HG02571 (cell line): ENCODE data around the gene GRIK1.

Experiments used
- ATAC-seq: cut with Tn5 transposase; IDR thresholded peaks from one replicate; pipeline ENCODE4 v1.9.1; 2021; ENCODE audit warnings: mild to moderate bottlenecking, moderate library complexity; ENCODE audit not compliant: unreplicated experiment

GRIK1 gene

GRCh38 chr21:29550205-29550604 is 389.6 kb downstream of the GRIK1 start:
- no peak for ATAC-seq

- ATAC-seq, result no peak
These were observed 390.2 kb downstream of the GRIK1 start for GRCh38 chr21:29549614-29550013.

DNA sequence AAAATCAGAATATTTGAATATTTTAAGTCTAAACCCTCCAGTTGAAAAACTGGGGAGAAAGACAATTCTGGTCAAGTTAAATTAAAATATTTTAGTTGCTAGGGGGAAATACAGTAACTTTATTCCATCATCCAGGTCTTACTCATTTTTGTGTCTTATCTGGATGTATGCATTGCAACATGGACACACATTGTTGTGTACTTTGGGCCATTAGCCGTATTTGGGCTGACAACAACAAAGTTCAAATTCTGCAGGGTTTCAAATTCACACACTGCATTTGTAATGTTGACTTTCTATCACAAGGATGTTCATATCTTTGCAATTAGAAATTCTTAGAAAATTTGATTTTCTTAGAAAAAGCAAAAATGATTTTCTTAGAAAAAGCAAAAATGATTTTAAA is 391.8 kb downstream of the GRIK1 start:
- no peak for ATAC-seq

DNA sequence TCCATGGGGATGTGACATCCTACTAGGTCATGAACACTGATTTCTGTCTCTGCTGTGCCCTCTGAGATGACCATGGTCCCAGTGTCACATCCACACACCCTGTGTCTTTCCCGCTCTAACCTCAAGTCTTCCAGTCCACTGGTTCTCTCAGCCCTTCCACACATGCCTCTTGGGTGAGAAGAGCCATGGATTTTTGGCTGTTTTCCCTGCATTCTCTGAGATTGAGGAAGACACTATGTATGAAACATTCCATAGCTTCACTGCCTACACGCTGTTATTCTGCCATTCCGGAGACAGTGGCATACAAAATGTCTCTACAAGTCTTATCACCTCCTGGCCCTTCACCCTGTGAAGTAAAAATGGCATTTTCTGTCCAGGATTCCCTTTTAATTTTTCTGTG is 393.7 kb downstream of the GRIK1 start:
- no peak for ATAC-seq

GRCh38 chr21:29540289-29540688 is 399.5 kb downstream of the GRIK1 start:
- no peak for ATAC-seq

GRCh38 chr21:29538115-29538514 is 401.7 kb downstream of the GRIK1 start:
- no peak for ATAC-seq

GRCh38 chr21:29534448-29534847 is 405.3 kb downstream of the GRIK1 start:
- ATAC-seq, result no peak

- no peak for ATAC-seq
These were observed 410.7 kb downstream of the GRIK1 start for GRCh38 chr21:29529139-29529538.

DNA sequence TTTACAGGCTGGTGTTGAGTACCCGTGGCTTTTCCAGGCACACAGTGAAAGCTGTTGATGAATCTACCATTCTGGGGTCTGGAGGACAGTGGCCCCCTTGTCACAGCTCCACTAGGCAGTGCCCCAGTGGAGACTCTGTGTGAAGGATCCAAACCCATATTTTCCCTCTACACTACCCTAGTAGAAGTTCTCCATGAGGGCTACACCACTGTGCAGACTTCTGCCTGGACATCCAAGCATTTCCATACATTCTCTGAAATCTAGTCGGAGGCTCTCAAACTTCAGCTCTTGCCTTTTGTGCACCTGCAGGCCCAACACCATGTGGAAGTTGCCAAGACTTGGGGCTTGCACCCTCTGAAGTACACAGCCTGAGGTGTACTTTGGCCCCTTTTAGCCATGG is 413.3 kb downstream of the GRIK1 start:
- ATAC-seq, result no peak

DNA sequence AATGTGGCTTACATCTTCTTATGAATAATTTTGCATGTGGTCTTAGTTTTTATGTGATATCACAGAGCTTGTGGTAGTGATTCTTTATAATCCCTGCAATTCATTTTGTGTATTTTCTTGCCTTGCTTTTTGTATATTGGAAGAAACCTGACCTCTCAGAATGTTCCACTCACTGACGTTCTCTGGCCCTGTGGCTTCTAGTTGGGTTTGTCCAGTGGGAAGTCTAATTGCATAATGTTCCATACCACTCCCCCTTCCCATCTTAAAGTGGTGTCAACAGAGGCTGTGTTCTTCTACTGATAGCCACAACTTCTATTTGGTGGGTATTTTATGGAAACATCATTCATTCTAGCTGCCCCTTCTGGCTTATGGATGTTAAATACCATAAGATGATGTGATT is 415.7 kb downstream of the GRIK1 start:
- no peak for ATAC-seq

GRCh38 chr21:29523646-29524045 is 416.1 kb downstream of the GRIK1 start:
- ATAC-seq, result no peak

GRCh38 chr21:29521872-29522271 is 417.9 kb downstream of the GRIK1 start:
- ATAC-seq, result no peak

GRCh38 chr21:29520171-29520570 is 419.6 kb downstream of the GRIK1 start:
- ATAC-seq, result no peak

GRCh38 chr21:29514652-29515247 is 425.0 kb downstream of the GRIK1 start:
- ATAC-seq, result no peak

DNA sequence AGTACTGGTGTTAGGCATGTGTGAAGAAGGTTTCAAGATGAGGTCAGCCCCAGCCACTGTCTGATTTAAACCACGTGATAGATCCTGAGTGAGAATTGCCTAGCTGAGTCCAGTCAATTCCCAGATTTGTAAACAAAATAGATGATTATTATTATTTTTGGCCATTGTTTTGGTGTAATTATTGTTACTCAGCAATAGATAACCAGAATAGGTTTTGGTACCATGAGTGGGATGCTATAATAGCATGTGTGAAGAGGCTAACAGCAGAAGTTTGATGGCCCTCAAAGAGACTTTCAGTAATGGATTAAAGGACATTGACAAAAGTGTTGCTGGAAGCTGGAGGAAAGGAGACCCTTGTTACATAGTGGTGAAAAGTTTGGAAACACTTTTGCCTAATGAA is 426.3 kb downstream of the GRIK1 start:
- ATAC-seq, result no peak

GRCh38 chr21:29511096-29511495 is 428.7 kb downstream of the GRIK1 start:
- ATAC-seq, result no peak

DNA sequence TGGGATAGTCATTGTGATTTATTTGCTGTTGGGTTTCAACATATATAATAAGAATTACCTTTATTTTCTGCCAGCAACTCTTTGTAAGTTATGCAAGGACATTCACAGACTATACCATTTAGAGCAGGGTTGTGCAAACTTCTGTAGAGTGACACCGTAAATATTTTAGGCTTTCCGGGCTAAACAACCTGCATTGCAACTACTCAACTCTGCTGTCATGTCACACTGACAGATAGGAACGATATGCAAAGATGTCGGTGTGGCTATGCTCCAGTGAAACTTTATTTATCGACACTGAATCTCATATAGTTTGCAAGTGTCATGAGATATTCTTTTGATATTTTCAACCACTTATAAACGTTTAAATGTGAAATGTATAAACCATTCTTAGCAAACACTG is 430.7 kb downstream of the GRIK1 start:
- ATAC-seq, result no peak

GRCh38 chr21:29508301-29508700 is 431.5 kb downstream of the GRIK1 start:
- no peak for ATAC-seq

DNA sequence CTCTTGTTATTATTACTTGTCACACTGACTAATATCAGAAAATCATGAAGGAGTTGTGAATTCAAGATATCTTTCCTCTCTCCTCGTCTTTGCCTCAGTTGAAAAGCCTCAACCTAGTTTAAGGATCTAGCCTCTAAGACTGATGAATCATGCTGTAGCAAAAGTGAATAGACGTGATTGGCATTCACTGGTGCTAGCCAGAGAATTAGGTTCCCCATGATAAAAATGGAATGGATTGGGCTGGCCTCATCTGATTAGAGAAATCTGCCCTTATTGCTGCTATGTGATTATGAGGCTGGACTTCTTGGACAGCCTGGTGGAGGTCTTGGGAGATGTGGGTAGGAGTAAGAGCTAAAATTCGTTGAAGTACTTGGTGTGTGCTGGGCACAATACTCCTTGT is 432.8 kb downstream of the GRIK1 start:
- no peak for ATAC-seq

- ATAC-seq, result no peak
These were observed 433.6 kb downstream of the GRIK1 start for GRCh38 chr21:29506214-29506613.

- ATAC-seq, result no peak
These were observed 435.0 kb downstream of the GRIK1 start for GRCh38 chr21:29504751-29505321.

DNA sequence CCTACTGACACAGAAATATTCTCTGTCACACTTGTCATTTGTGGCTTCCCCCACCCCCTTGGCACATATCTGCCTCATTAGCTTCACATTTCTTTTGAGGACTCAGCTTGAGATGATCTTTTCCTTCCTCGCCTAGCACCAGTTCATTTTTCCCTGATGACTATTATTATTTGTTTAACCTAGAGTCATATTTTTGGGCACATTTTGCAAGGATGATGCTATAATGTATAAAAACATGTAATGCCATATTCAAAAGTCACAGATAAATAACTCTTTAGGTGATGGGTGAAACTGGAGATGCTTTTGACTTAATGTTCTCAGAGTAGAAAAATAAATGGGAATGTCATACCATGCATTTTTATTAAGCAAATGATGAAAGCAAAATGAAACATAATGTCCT is 438.3 kb downstream of the GRIK1 start:
- no peak for ATAC-seq

DNA sequence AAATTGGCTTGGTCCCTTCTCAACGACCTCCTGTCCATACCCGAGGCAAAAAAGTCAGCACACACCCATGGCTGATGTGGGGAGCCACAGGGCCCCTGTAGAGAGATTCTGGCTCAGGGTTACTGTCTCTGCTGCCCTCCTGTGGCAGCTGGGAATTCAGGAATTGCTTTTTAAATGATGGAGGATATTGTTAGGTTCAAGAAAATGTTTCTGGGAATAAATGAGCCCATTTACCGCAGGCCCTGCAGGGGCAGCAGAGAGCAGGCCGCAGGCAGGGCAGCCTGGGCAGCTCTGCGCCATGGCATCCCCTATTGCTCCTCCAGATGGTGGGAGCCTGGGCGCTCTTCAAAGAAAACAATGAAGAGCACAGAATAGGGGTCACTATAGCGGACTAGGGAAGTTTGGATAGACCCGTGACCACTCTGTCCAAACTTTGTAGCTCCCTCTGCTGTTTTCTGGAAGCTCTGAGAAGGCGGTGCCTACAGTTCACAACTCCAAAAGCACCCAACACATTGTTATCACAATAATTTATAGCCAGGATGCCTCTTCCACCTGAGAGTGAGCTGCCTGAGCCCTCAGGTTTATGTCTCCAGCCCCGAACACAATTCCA is 440.0 kb downstream of the GRIK1 start:
- no peak for ATAC-seq
